ENCODE results near the gene NTN3. TPM values are rescaled to one million over a fixed set of nuclear protein-coding genes. Genes with fewer than 3 reads are reported as not detected.

Gene NTN3
- total RNA-seq, 3 donors from 2014 or later (not counting 1 experiment from before 2014, with no cell fraction given): not detected

DNA sequence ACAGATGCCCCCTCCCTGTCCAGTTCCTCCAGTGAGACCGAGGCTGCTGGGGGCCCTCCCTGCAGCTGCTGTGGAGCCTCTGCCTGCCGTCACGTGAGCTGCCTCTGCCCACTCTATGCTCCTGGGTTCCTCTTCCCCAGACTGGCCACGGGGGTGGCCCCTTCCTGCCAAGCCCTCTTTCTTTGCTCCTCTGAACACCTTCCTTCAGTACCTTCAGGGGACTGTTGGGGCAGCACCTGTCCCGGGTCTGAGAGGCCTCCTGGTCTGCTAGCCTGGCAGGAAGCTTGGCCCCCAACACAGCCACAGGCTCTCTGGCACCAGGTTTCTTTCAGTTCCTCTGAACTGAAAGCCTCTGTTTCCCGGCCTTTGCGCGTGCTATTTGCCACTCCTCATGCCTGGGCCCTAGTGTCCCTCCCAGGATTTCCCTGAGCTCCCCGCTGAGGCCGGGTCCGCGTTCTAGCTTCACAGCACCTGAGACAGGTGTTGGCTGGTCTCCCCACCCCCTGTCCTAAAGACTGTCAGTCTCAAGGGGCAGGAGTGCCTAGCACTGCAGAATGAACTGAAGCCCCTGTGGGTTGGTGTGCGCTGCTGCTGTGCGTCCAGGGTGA, 36.1 kb downstream of the NTN3 start:
- Mint-ChIP-seq H3K27ac (peak overlapping the region in 1 of 2 donors; percentile 50), H3K27me3 (ENCODE audit: low read depth in 2 of 2) (peaks cover 0 to 3% of the 10 kb centered on the region in 2 donors), H3K9me3 (no peaks in the 10 kb centered on the region), H3K4me3 (no peak overlapping the region), H3K4me1 (peaks cover 9 to 24% of the 10 kb centered on the region in 2 donors), H3K36me3 (no peaks in the 10 kb centered on the region)
- TF ChIP-seq CTCF (IDR thresholded peaks at IDR 0.05): no peak
- Histone ChIP-seq H3K27ac (ENCODE audit: low read length) (peak overlapping the region; percentile 59), H3K9me3 (ENCODE audit: control insufficient read depth, insufficient read depth, low read length) (no peaks in the 10 kb centered on the region), H3K4me3 (ENCODE audit: low read length) (no peak overlapping the region), H3K4me1 (ENCODE audit: control insufficient read depth, insufficient read depth, low read length) (peaks cover 42% of the 10 kb centered on the region), H3K27me3 (ENCODE audit: control insufficient read depth, insufficient read depth, low read length) (no peaks in the 10 kb centered on the region), H3K36me3 (ENCODE audit: control insufficient read depth, insufficient read depth, low read length) (no peaks in the 10 kb centered on the region)
- WGBS (ENCODE audit: insufficient coverage): 26% methylated on average over 14 of the region's 14 CpGs
- ATAC-seq: peak; percentile 30 to 40 (median 36)
- intact Hi-C loops (cut with micrococcal nuclease): no loop called here
- no peak for DNase-seq

DNA sequence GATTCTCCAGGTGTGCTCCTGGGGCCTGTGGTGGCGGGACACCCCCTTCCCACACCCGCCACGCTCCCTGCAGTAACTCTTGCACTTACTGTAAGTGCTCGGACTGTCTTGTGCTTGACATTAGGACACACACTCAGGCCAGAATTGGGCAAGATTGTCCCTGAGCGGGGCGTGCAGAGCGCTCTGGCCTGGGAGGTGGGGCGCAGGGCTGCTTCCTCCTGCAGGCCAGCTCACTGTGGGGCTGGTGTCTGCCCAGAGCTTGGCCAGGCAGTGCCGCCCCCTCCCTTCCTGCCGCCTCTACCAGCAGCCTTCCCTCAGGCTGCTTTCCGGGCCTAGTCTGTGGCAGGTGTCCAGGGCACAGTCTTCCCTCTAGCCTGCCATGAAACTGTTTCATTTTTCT, 36.6 kb downstream of the NTN3 start:
- peak in 1 of 3 donors; percentile 53 for ATAC-seq
- intact Hi-C loops (cut with micrococcal nuclease): no loop called here
- Mint-ChIP-seq H3K36me3 (no peaks in the 10 kb centered on the region), H3K27ac (peak overlapping the region in 1 of 2 donors; percentile 1), H3K4me1 (peaks cover 14 to 29% of the 10 kb centered on the region in 2 donors), H3K4me3 (no peak overlapping the region), H3K9me3 (no peaks in the 10 kb centered on the region), H3K27me3 (ENCODE audit: low read depth in 2 of 2) (peaks cover 0 to 4% of the 10 kb centered on the region in 2 donors)
- H3K36me3 ChIP-seq (ENCODE audit: control insufficient read depth, insufficient read depth, low read length): no peaks in the 10 kb centered on the region
- peaks cover 47% of the 10 kb centered on the region for H3K4me1 ChIP-seq (ENCODE audit: control insufficient read depth, insufficient read depth, low read length)
- H3K27ac ChIP-seq (ENCODE audit: low read length): peak overlapping the region; percentile 59
- no peaks in the 10 kb centered on the region for H3K27me3 ChIP-seq (ENCODE audit: control insufficient read depth, insufficient read depth, low read length)
- H3K4me3 ChIP-seq (ENCODE audit: low read length): no peak overlapping the region
- H3K9me3 ChIP-seq (ENCODE audit: control insufficient read depth, insufficient read depth, low read length): no peaks in the 10 kb centered on the region
- no peak for TF ChIP-seq CTCF (IDR thresholded peaks at IDR 0.05)
- no peak for DNase-seq
- 60% methylated on average over 11 of the region's 11 CpGs for whole genome bisulfite sequencing (ENCODE audit: insufficient coverage)

GRCh38 chr16:2508722-2509400, 37.8 kb downstream of the NTN3 start:
- Histone ChIP-seq H3K4me1 (ENCODE audit: control insufficient read depth, insufficient read depth, low read length) (peaks cover 55% of the 10 kb centered on the region), H3K27ac (ENCODE audit: low read length) (no peak overlapping the region), H3K9me3 (ENCODE audit: control insufficient read depth, insufficient read depth, low read length) (no peaks in the 10 kb centered on the region), H3K27me3 (ENCODE audit: control insufficient read depth, insufficient read depth, low read length) (no peaks in the 10 kb centered on the region), H3K4me3 (ENCODE audit: low read length) (no peak overlapping the region), H3K36me3 (ENCODE audit: control insufficient read depth, insufficient read depth, low read length) (no peaks in the 10 kb centered on the region)
- DNase-seq (no peak), ATAC-seq (no peak)
- intact Hi-C loops (cut with micrococcal nuclease): no loop called here
- no peak for TF ChIP-seq CTCF (IDR thresholded peaks at IDR 0.05)
- 91% methylated on average over 18 of the region's 18 CpGs for WGBS (ENCODE audit: insufficient coverage)
- Mint-ChIP-seq H3K27me3 (ENCODE audit: low read depth in 2 of 2) (peaks cover 0 to 4% of the 10 kb centered on the region in 2 donors), H3K4me1 (peaks cover 21 to 36% of the 10 kb centered on the region in 2 donors), H3K4me3 (no peak overlapping the region), H3K9me3 (no peaks in the 10 kb centered on the region), H3K27ac (peak overlapping the region in 1 of 2 donors; percentile 90), H3K36me3 (no peaks in the 10 kb centered on the region)
